ENCODE measurements around the gene TACO1. TPM values are rescaled to one million over a fixed set of nuclear protein-coding genes. Genes with fewer than 3 reads are reported as not detected.

The TACO1 gene
- total RNA-seq, 1 experiment from 2014 or later: 43.0 TPM

DNA sequence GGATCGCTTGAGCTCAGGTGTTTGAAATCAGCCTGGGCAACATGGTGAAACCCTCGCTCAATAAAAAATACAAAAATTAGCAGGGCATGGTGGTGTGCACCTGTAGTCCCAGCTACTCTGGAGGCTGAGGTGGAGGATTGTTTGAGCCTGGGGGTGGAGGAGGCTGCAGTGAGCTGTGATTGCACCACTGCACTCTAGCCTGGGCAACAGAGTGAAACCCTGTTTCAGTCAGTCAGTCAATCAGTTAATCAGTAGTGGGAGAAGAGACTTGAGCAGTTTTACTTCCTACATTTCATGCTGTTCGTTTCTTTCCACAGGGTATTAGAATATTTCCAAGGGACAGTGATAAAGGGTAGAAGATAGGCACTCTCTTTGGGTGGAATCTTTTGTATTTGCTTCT is 30.4 kb downstream of the TACO1 start:
- DNase-seq (ENCODE audit: low read depth): no peak
- in situ Hi-C loops (cut with HindIII; ENCODE audit: low pct_unique_long_range_greater_than_20kb, low sequenced_read_pairs): no loop called here

DNA sequence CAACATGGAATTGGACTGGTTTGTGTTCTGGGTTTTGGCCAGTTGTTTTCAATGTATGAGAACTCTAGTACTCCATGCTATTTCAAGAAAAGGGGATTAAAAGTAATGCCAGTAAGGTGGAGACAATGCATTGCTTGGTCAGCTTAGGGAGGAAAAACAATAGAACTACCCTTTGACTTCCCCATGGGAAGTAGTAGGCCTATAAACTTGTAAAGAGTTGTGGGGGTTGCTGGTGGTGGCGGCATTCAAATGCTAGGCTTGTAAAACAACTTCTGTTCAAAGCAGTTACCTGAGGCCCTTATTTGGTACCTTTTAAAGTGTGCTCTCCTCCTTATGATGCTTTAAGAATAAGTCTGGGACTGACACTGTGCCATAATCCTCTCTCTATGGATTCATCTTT is 30.9 kb downstream of the TACO1 start:
- DNase-seq (ENCODE audit: low read depth): no peak

DNA sequence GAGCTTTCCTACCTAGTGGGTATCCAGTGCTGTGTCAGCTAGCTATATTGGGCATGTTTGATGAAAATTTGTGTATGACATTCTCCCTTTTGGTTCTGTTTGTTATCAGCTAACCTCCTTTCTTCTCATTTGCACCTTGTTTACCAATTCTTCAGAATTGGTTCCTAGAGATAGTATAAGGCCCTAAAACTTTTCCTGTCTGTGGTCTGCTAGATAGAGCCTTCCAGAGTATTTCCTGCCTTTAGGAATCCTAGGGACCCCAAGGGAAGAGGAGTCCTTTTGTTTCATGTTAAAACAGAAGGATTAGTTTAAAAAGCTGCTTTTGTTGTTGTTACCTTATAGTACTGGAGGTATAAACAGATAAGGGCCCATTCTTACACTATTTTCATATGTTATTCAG is 33.0 kb downstream of the TACO1 start:
- in situ Hi-C loops (cut with HindIII; ENCODE audit: low pct_unique_long_range_greater_than_20kb, low sequenced_read_pairs): no loop called here
- DNase-seq (ENCODE audit: low read depth): no peak

More for the DNA sequence above, 30.9 kb downstream of the TACO1 start:
- in situ Hi-C loops (cut with HindIII; ENCODE audit: low pct_unique_long_range_greater_than_20kb, low sequenced_read_pairs): no loop called here

DNA sequence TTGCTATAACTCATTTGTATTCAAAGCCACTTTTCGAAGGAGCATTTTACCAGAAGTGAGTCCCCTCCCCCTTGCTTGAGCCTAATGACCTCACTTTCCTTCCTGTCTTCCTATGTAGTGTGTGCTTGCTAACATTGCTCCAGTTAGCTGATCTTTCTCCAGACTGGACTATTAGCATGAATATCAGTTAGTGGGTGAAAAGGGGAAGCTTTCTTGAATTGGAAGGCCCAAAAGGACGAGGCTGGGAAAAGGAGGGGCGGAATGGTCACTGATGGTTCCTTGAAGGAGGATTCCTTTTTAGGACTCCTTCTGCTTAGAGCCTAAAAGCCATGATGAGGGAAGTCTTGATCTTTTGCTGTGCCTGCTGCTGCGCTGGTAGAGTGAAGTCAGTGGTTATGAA is 33.5 kb downstream of the TACO1 start:
- DNase-seq (ENCODE audit: low read depth): no peak
- in situ Hi-C loops (cut with HindIII; ENCODE audit: low pct_unique_long_range_greater_than_20kb, low sequenced_read_pairs): no loop called here

DNA sequence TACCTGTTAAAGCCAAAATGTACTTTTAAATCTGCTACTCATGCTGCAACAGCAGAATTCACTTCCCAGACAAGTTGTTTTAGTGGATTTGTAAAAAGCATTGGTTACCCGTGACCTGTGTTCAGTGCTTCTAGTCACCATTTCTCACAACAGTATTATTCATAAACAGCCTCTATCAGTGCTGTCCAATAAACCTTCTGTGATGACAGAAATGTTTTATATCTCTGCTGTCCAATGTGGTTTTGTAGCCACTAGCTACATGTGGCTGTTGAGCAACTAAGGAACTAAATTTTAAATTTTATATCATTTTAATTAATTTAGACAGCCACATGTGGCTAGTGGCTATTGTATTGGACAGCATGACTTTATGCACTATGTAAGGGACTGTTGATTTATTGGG is 34.1 kb downstream of the TACO1 start:
- no peak for DNase-seq (ENCODE audit: low read depth)
- in situ Hi-C loops (cut with HindIII; ENCODE audit: low pct_unique_long_range_greater_than_20kb, low sequenced_read_pairs): no loop called here

DNA sequence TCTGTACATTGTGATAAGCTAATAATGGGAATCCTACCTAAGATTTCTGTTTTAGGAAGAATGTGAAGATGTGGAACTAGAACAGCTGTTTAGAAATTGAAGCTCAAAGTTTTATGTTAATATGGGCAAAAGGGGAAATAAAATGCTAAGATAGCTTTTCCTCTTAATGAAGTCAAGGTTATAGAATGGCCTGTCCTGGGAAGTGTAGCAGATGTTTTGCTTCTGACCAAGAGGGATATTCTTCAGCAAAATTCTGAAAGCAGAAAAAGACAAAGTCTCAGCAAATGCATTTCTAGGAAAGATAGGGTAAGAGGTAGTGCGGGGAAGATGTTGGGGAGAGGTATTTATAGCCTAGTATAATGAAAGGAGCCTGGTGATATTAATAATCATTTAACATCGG is 34.6 kb downstream of the TACO1 start:
- in situ Hi-C loops (cut with HindIII; ENCODE audit: low pct_unique_long_range_greater_than_20kb, low sequenced_read_pairs): no loop called here
- DNase-seq (ENCODE audit: low read depth): no peak

DNA sequence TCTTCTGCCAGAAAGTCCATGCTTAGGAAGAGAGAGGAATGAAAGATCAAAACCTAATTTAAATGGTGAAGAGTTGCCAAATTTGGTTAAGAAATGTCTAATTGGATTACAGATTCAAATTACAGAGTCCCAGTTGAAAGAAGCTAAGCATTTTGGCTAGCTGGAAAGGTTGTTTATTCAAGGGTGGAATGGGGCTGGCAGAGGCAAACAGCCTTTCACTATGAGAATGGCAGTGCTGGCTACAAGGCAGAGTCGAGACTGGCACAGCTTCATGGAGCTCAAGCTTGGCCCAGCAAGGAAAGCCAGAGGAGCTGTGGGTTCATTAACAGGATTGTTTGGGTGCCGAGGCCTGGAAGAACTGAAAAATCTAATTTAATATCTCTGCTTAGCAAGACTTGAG is 35.1 kb downstream of the TACO1 start:
- in situ Hi-C loops (cut with HindIII; ENCODE audit: low pct_unique_long_range_greater_than_20kb, low sequenced_read_pairs): no loop called here
- DNase-seq (ENCODE audit: low read depth): no peak

DNA sequence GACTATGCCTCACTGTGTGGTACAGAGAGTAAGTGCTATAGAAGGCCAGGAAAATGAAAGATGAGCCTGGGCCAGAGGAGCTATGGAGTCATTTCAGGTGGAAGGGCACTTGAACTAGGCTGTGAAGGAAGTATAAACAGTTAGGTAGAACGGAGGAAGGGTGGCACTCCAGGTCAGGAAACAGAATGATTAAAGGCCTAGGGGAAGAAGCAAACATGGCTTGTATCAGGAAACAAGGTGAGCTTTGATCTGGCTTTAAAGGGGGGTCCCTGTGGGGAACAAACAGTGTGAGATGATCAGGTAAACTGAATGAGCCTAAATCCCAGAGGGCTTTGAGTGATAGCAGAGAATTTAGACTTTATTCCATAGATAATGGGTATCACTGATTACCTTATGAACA is 38.4 kb downstream of the TACO1 start:
- in situ Hi-C loops (cut with HindIII; ENCODE audit: low pct_unique_long_range_greater_than_20kb, low sequenced_read_pairs): no loop called here
- no peak for DNase-seq (ENCODE audit: low read depth)

DNA sequence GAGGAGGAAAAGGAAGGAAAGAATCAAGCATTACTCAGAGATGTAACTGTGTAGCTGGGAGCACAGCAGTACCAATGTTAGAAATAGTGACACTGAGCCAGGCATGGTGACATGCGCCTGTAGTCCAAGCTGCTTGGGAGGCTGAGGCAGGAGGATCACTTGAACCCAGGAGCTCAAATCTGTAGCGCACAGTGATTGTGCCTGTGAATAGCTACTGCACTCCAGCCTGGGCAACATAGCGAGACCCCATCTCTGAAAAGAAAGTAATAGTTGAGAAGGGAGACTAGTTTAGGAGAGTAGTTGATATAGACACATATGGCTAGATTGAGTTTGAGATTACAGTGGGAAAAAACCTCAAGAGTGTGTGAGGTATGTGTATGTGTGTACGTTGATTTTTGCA is 39.3 kb downstream of the TACO1 start:
- in situ Hi-C loops (cut with HindIII; ENCODE audit: low pct_unique_long_range_greater_than_20kb, low sequenced_read_pairs): no loop called here
- DNase-seq (ENCODE audit: low read depth): no peak

DNA sequence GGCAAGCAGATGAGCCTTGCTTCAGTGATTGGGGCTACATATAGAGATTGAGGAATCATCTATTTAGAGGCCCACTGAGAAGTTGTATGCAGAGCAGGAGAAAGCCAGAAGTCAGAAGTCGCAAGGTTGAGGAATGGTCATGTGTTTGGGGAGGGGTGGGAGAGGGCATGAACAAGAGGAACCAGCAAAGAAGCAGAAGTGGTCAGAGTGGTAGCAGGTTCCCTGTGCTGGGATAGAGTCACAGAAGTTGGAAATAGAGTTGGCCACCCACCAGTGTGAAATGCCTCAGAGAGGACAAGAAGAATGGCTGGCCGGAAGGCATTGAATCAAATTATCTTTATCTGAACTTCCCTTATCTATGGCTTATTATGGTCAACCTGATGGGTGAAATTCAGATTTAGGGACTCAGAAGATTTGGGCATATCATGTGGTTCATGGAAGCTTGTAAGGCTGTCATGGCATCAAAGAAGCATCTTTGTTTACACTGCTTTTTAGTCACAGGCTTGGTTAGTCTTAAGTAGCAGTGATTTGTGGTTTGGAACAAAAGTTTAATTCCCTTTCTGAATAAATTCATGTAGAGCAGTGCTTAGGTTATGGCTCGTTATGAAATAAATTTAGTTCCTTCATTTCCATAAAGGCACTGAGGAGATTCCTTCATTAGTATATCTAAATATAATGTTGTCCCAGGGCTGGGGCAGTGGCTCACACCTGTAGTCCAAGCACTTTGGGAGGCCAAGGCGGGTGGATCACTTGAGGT is 41.2 kb downstream of the TACO1 start:
- in situ Hi-C loops (cut with HindIII; ENCODE audit: low pct_unique_long_range_greater_than_20kb, low sequenced_read_pairs): no loop called here
- DNase-seq (ENCODE audit: low read depth): no peak

DNA sequence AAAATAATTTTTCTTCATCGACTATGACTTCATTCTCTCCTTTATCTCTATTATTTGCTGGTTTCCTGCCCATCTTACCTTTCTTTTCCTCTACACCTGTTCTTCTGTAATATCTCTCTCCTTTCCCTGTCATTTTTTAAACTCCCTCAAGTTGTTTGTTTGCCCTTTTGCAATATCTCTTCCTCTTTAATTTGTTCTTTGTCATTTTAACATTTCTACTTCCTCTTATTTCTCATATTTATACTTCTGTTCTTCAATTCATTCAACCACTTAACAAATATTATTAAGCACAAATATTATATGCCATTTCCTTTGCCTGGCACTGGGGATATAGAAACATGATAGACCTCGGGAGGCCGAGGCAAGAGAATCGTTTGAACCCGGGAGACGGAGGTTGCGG is 44.2 kb downstream of the TACO1 start:
- in situ Hi-C loops (cut with HindIII; ENCODE audit: low pct_unique_long_range_greater_than_20kb, low sequenced_read_pairs): no loop called here
- DNase-seq (ENCODE audit: low read depth): no peak

DNA sequence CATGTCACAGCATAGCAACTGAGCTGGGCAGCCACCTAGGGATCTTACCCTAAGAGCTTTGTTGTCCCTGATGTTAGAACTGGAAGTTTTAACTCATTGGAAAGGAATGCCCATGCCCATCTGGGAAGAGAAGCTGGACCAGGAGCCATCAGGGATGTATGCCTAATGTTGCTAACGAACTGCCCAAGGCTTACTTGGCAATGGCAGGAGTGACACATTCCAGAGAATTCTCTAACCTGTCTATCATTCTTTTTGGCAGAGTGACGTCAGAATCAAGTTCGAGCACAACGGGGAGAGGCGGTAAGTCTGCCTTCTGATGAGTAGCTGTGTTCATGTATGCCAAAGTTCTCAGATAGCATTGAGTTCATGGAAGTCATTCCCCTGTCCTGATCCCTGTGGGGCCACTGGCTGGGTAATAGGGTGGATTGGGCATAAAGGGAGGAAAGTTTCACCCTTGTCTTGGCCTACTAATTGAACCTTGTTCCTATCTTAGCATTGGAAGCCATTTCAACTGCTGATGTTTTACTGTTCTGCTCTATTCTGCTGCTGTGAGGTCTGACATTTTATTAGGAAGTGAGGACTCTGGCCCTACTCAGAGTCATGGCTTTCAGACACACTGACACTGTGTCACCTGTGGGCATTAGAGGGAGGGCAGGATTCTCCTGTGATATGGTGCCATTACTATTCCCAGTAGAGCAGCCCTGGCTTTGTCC is 45.2 kb downstream of the TACO1 start:
- DNase-seq (ENCODE audit: low read depth): no peak
- in situ Hi-C loops (cut with HindIII; ENCODE audit: low pct_unique_long_range_greater_than_20kb, low sequenced_read_pairs): no loop called here

DNA sequence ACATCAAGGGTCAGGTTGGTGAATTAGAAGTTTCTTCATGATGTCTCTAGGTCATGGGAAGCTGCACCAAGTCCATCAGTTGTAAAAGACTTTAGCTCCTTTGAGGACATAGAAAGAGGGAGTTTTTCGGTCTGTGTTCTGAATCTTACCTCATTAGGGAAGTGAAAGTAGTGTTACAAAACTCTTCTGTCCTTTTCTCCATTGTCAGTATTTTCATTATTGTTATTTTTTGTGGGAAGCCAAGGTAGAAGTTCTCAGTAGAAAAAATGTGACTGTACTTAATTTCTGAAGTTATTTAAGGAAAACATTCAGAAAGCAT is 45.8 kb downstream of the TACO1 start:
- in situ Hi-C loops (cut with HindIII; ENCODE audit: low pct_unique_long_range_greater_than_20kb, low sequenced_read_pairs): no loop called here
- DNase-seq (ENCODE audit: low read depth): no peak

DNA sequence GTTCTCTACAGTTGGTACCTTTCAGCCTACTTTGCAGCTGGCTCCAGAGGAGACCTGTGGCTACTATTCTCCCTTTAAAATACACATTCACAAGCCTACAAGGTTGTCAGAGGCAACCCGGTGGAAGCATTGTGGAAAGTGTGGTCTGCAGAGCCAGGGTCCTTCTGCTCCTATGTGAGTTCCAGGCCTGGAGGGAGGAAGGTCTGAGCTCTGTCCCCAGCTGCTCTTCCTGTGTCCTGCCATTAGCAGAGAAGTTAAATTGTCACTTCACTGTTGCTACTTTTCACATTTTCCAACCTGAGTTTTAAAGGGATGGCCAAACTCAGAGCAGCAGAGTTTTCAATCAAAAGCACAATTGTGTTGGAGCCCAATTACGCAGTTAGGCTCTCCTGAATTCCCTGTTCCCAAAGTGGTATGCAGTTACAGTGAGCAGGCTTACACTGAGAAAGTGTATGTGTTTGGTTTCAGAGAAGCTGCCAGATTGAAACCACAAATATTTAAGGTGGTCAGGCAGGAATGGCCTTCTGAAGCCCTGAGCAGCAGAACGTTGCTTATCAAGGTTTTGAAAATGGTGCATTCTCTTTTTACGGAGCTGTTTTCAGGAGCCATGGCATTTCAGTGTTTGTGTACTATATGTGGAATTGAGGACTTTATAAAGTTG is 46.5 kb downstream of the TACO1 start:
- no peak for DNase-seq (ENCODE audit: low read depth)

DNA sequence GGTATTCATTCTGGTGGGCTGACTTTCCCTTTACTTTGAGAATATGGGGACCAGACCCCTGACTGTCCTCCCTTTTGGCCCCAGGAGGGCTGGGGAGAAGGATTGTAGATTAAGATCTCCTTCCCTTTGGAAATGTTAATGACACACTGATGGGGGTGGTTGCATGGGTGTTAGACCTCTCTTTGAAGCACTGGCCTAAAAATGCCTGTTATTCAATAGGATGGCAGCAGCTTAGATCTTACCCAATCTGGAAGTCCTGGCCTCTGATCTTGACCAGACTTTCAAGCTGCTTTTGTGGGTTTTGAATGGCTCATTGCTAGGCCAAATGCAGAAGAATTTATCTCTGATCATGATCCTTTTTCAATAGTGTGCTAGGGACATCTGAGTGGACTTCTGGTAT is 47.2 kb downstream of the TACO1 start:
- in situ Hi-C loops (cut with HindIII; ENCODE audit: low pct_unique_long_range_greater_than_20kb, low sequenced_read_pairs): no loop called here
- DNase-seq (ENCODE audit: low read depth): no peak

More for the DNA sequence above, 46.5 kb downstream of the TACO1 start:
- in situ Hi-C loops (cut with HindIII; ENCODE audit: low pct_unique_long_range_greater_than_20kb, low sequenced_read_pairs): no loop called here

DNA sequence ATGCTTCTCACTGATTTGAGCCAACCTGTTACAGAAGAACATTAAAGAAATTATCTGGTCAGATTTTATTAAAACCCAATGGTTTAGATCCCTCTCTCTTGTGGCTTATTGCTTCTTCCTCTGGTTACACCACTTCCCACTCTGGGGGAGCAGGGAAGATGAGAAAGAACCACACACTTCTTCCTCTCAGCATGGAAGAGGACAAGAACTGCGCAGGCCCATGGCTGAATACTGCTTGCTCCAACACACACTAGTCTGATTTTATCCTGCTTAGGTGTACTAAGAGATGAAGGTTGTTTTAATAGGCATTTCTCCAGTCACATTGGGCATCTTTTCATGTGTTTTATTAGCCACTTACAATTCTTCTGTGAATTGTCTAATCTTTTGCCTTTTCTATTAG is 49.1 kb downstream of the TACO1 start:
- DNase-seq (ENCODE audit: low read depth): no peak
- in situ Hi-C loops (cut with HindIII; ENCODE audit: low pct_unique_long_range_greater_than_20kb, low sequenced_read_pairs): no loop called here

DNA sequence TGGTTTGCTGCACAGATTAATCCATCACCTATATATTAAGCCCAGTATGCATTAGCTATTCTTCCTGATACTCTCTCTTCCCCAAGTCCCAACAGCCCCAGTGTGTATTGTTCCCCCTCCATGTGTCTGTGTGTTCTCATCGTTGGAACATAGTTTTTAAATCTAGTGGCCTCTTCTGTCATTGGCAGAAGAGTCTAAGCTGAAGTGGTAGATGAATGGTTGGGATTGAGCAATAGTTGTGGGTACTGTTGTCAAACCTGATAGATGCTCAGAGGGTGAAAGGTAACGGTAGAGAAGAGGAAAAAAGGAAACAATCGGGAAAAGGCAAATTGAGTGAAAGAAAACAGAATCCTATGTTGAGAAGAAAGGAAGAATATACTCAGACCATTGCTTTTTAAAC is 51.4 kb downstream of the TACO1 start:
- DNase-seq (ENCODE audit: low read depth): no peak
- in situ Hi-C loops (cut with HindIII; ENCODE audit: low pct_unique_long_range_greater_than_20kb, low sequenced_read_pairs): no loop called here

DNA sequence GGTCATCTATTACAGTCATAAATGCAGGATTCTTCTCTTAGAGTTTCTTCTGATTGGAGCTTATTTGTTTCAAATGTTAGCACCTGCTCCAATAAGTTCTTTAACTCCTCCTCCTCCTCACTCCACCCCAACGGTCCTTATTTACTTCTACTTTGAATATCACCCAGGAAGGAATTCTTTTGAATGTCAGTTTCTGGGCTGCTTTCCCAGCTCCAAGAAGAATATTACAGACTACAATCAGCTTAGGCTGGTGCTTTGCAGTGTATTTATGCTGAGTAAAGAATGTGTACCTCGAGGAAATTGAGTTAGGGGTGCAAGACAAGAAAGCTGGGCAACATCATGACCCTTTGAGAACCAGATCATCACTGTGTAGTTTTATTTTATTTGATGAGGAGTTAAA is 52.4 kb downstream of the TACO1 start:
- DNase-seq (ENCODE audit: low read depth): no peak
- in situ Hi-C loops (cut with HindIII; ENCODE audit: low pct_unique_long_range_greater_than_20kb, low sequenced_read_pairs): no loop called here

DNA sequence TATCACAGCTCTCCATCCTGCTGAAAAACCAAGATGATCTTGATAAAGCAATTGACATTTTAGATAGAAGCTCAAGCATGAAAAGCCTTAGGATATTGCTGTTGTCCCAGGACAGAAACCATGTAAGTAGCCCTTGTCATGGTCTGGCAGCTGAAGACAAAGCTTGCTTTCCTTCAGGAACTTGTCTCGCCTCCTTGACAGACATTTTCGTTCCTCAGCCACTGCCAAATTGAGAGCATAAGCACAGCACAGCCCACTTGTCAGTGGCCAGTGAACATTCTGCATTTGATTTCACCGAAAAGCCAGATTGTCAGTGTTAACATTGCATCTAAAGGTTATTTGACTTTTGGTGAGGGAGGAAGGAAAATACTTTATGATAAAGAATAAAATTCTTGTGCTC is 57.1 kb downstream of the TACO1 start:
- in situ Hi-C loops (cut with HindIII; ENCODE audit: low pct_unique_long_range_greater_than_20kb, low sequenced_read_pairs): no loop called here
- DNase-seq (ENCODE audit: low read depth): no peak

Data from Caki2 (cell line).